Aorta (tissue), 5 donors: ENCODE measurements around the gene NAA40. TPM values are rescaled to one million over a fixed set of nuclear protein-coding genes. Genes with fewer than 3 reads are reported as not detected.

ENCODE experiments used
- ATAC-seq: fragments of 200-7000 bp; cut with Tn5 transposase; one replicate; pipeline ENCODE4 v1.9.1; 2022; ENCODE audit warnings: moderate library complexity; ENCODE audit not compliant: low FRiP score
- DNase-seq, 2 donors: peaks; one replicate each; pipeline ENCODE4 v3.0.0-alpha.2; 2020
- H3K27ac ChIP-seq, 2 donors: one replicate each; pipeline ENCODE4 v1.5.1; 2013; ENCODE audit warnings: low read length in 2 of 2, mild to moderate bottlenecking in 2 of 2, moderate library complexity in 2 of 2, control low read depth in 1 of 2, inconsistent platforms in 1 of 2, low read depth in 1 of 2
- H3K27me3 ChIP-seq, 2 donors: one replicate each; pipeline ENCODE4 v1.6.1; 2013; ENCODE audit warnings: control low read depth in 1 of 2, low read length in 1 of 2, mild to moderate bottlenecking in 1 of 2, moderate library complexity in 1 of 2; ENCODE audit not compliant: insufficient read depth in 2 of 2, control insufficient read depth in 1 of 2
- H3K36me3 ChIP-seq, 2 donors: one replicate each; pipeline ENCODE4 v1.6.1; 2013; ENCODE audit warnings: control low read depth in 1 of 2, low read length in 1 of 2, mild to moderate bottlenecking in 1 of 2; ENCODE audit not compliant: insufficient read depth in 2 of 2, control insufficient read depth in 1 of 2
- H3K4me1 ChIP-seq, 2 donors: one replicate each; pipeline ENCODE4 v1.6.1; 2013; ENCODE audit warnings: low read length in 2 of 2, control low read depth in 1 of 2, mild to moderate bottlenecking in 1 of 2, moderate library complexity in 1 of 2; ENCODE audit not compliant: insufficient read depth in 2 of 2, control insufficient read depth in 1 of 2
- H3K4me3 ChIP-seq, 2 donors: one replicate each; pipeline ENCODE4 v1.5.1; 2013; ENCODE audit warnings: low read length in 2 of 2, control low read depth in 1 of 2, mild to moderate bottlenecking in 1 of 2
- H3K9me3 ChIP-seq: one replicate; pipeline ENCODE4 v1.6.1; 2013; ENCODE audit warnings: mild to moderate bottlenecking, low read length; ENCODE audit not compliant: control insufficient read depth
- WGBS, 2 donors: extraction: QIAGEN DNeasy Blood & Tissue Kit; methylation state at CpG; one replicate each; pipeline ENCODE4 v1.1.7; 2013; 5-methylcytosine and 5-hydroxymethylcytosine counted together
- intact Hi-C, 2 donors: fragments of 100-400 bp; cut with DNase I; formaldehyde crosslinking; loops; one replicate each; pipeline versions ENCODE4 v1.14.2 to v1.15.0; 2022
- polyA plus RNA-seq, 2 donors: library from polyadenylated mRNA; stranded (reverse); fragments of 200-250 nt; gene quantifications; one replicate each; pipeline ENCODE4 v1.2.3, GENCODE V29; 2013
- total RNA-seq, 2 donors: library from RNA; stranded (reverse); fragmentation: NEBNext Ultra II Directional; extraction: Animal tissue kit (Norgen Biotek cat#: 25700); gene quantifications; one replicate each; pipeline ENCODE4 v1.2.1, GENCODE V29; 2021
- donor health status: healthy with polysubstance abuse.
- donor health status: Bipolar disorder and iron deficiency.
- donor health status: DM: no; HTN: no; CAD: no.
- donor health status: DM: no; HTN: no; CAD: no.
- donor health status: DM: yes; HTN: yes; CAD: no.

The NAA40 gene
- total and polyA plus RNA-seq, 4 donors = 5.3 to 26.9 (median 18.4) TPM

GRCh38 chr11:63979426-63979825 is 40.6 kb downstream of the NAA40 start:
- no peak for ATAC-seq
- intact Hi-C loops = no loop called here
- no peaks in the 10 kb centered on the region for H3K4me1 ChIP-seq
- H3K27me3 ChIP-seq = no peaks in the 10 kb centered on the region
- H3K4me3 ChIP-seq = no peak overlapping the region
- no peaks in the 10 kb centered on the region for H3K9me3 ChIP-seq
- 85 to 92% methylated on average over 5 of the region's 5 CpGs for WGBS, 2 donors
- DNase-seq = no peak
- no peaks in the 10 kb centered on the region for H3K36me3 ChIP-seq
- no peak overlapping the region for H3K27ac ChIP-seq

- ATAC-seq = peak; percentile 61
- H3K27ac ChIP-seq = peak overlapping the region in 1 of 2 donors; percentile 43
- intact Hi-C loops = no loop called here
Observed at GRCh38 chr11:63985812-63986155, 47.0 kb downstream of the NAA40 start.

GRCh38 chr11:63986156-63986931 is 47.5 kb downstream of the NAA40 start, which contains the start of gene OTUB1:
TSS of gene OTUB1 (plus strand) at chr11:63986438. CDS start at chr11:63986457, 19 bp downstream.
- intact Hi-C loops = no loop called here
- WGBS, 2 donors = 0% methylated on average over 42 to 63 of the region's 63 CpGs
- Histone ChIP-seq H3K4me1 (no peaks in the 10 kb centered on the region), H3K4me3 (peak within 1 kb of the TSS; percentile 80 to 85), H3K27me3 (no peaks in the 10 kb centered on the region), H3K27ac (peak within 1 kb of the TSS in 1 of 2 donors; percentile 58), H3K36me3 (no peaks in the 10 kb centered on the region), H3K9me3 (no peaks in the 10 kb centered on the region)
- DNase-seq (peak; percentile 96 to 97), ATAC-seq (peak; percentile 95)

More at GRCh38 chr11:63985812-63986155, 47.0 kb downstream of the NAA40 start:
- no peaks in the 10 kb centered on the region for H3K36me3 ChIP-seq
- no peaks in the 10 kb centered on the region for H3K27me3 ChIP-seq
- peak overlapping the region; percentile 80 to 85 for H3K4me3 ChIP-seq
- no peaks in the 10 kb centered on the region for H3K4me1 ChIP-seq
- 0% methylated on average over 18 of the region's 18 CpGs for WGBS, 2 donors
- H3K9me3 ChIP-seq = no peaks in the 10 kb centered on the region
- DNase-seq = peak; percentile 67 to 85

- H3K4me1 ChIP-seq = no peaks in the 10 kb centered on the region
- H3K27me3 ChIP-seq = no peaks in the 10 kb centered on the region
- H3K4me3 ChIP-seq = peak overlapping the region; percentile 80 to 85
- ATAC-seq (no peak), DNase-seq (no peak)
- intact Hi-C loops = no loop called here
- H3K27ac ChIP-seq = no peak overlapping the region
- H3K9me3 ChIP-seq = no peaks in the 10 kb centered on the region
- WGBS, 2 donors = 23 to 29% methylated on average over 25 of the region's 25 CpGs
- no peaks in the 10 kb centered on the region for H3K36me3 ChIP-seq
Observed at GRCh38 chr11:63986932-63987513, 48.2 kb downstream of the NAA40 start.

GRCh38 chr11:63991558-63991957 is 52.8 kb downstream of the NAA40 start:
- WGBS, 2 donors = 88% methylated on average over 10 of the region's 10 CpGs
- Histone ChIP-seq H3K4me1 (no peaks in the 10 kb centered on the region), H3K4me3 (no peak overlapping the region), H3K9me3 (no peaks in the 10 kb centered on the region), H3K27ac (no peak overlapping the region), H3K36me3 (no peaks in the 10 kb centered on the region), H3K27me3 (no peaks in the 10 kb centered on the region)
- intact Hi-C loops = no loop called here
- DNase-seq (no peak), ATAC-seq (no peak)

- WGBS, 2 donors = 84 to 90% methylated on average over 5 of the region's 5 CpGs
- H3K4me1 ChIP-seq = no peaks in the 10 kb centered on the region
- intact Hi-C loops = no loop called here
- no peaks in the 10 kb centered on the region for H3K9me3 ChIP-seq
- ATAC-seq (no peak), DNase-seq (no peak)
- H3K4me3 ChIP-seq = no peak overlapping the region
- no peaks in the 10 kb centered on the region for H3K36me3 ChIP-seq
- H3K27ac ChIP-seq = no peak overlapping the region
- H3K27me3 ChIP-seq = no peaks in the 10 kb centered on the region
Observed at GRCh38 chr11:63993100-63993499, 54.3 kb downstream of the NAA40 start.

GRCh38 chr11:63993993-63994392 is 55.2 kb downstream of the NAA40 start:
- no peaks in the 10 kb centered on the region for H3K27me3 ChIP-seq
- H3K4me1 ChIP-seq = no peaks in the 10 kb centered on the region
- intact Hi-C loops = no loop called here
- no peaks in the 10 kb centered on the region for H3K9me3 ChIP-seq
- no peak overlapping the region for H3K4me3 ChIP-seq
- peak in 1 of 2 donors; percentile 67 for DNase-seq
- H3K27ac ChIP-seq = no peak overlapping the region
- WGBS, 2 donors = 74 to 75% methylated on average over 6 of the region's 6 CpGs
- ATAC-seq = no peak
- no peaks in the 10 kb centered on the region for H3K36me3 ChIP-seq

GRCh38 chr11:63996512-63996911 is 57.7 kb downstream of the NAA40 start:
- no peaks in the 10 kb centered on the region for H3K27me3 ChIP-seq
- intact Hi-C loops = no loop called here
- 82 to 85% methylated on average over 18 of the region's 18 CpGs for WGBS, 2 donors
- H3K27ac ChIP-seq = no peak overlapping the region
- no peaks in the 10 kb centered on the region for H3K9me3 ChIP-seq
- no peaks in the 10 kb centered on the region for H3K36me3 ChIP-seq
- H3K4me1 ChIP-seq = no peaks in the 10 kb centered on the region
- DNase-seq (no peak), ATAC-seq (no peak)
- H3K4me3 ChIP-seq = no peak overlapping the region
